Testis (tissue), 3 donors: ENCODE data around the gene OR8B12. TPM values are rescaled to one million over a fixed set of nuclear protein-coding genes. Genes with fewer than 3 reads are reported as not detected.
A peak's percentile ranks its signal among the peaks of the same experiment; 100 is the strongest.

Experiments used
- DNase-seq: peaks from one replicate; pipeline ENCODE4 v3.0.0-alpha.2; 2019
- H3K27ac ChIP-seq, 2 donors: fragments of 200-600 bp; sonication (generic); one replicate each; pipeline ENCODE4 v1.5.1; 2019
- H3K27me3 ChIP-seq: fragments of 200-600 bp; sonication (generic); one replicate; pipeline ENCODE4 v1.5.1; 2019
- H3K36me3 ChIP-seq: fragments of 200-600 bp; sonication (generic); one replicate; pipeline ENCODE4 v1.5.1; 2017; ENCODE audit warnings: low read depth; ENCODE audit errors: missing control alignments
- H3K4me1 ChIP-seq: fragments of 200-600 bp; sonication (generic); one replicate; pipeline ENCODE4 v1.5.1; 2019
- H3K4me3 ChIP-seq, 2 donors: fragments of 200-600 bp; sonication (generic); one replicate each; pipeline ENCODE4 v1.5.1; 2017 to 2019
- H3K9me3 ChIP-seq: fragments of 200-600 bp; sonication (generic); one replicate; pipeline ENCODE4 v1.5.1; 2017
- POLR2A ChIP-seq: fragments of 450-650 bp; IDR thresholded peaks from one replicate; pipeline ENCODE4 v1.6.1; 2017; ENCODE audit warnings: antibody characterized with exemption, mild to moderate bottlenecking, moderate library complexity
- WGBS, 2 donors: methylation state at CpG; one replicate each; pipeline ENCODE4 v1.1.5; 2018; 5-methylcytosine and 5-hydroxymethylcytosine counted together
- intact Hi-C: fragments of 100-400 bp; cut with DNase I; formaldehyde crosslinking; loops from one replicate; pipeline ENCODE4 v1.15.1; 2023; ENCODE audit warnings: low total_unique reads
- polyA plus RNA-seq: library from polyadenylated mRNA; stranded (reverse); fragments of 350-450 nt; fragmentation: Illumina TruSeq; extraction: RNeasy Lipid Tissue Mini Kit (QIAGEN cat#74804); gene quantifications from one replicate; pipeline ENCODE4 v1.2.3, GENCODE V29; 2014; ENCODE audit warnings: low read depth, low replicate concordance; ENCODE audit not compliant: insufficient read depth
- total RNA-seq, 2 donors: library from RNA; depleted of rRNA; stranded (reverse); fragments of >200 nt; gene quantifications; one replicate each; pipeline ENCODE4 v1.2.3, GENCODE V29; 2016
- TF ChIP-seq, protein P1 (sequence below), 3 experiments: fragments of 450-650 bp in 2 of 3; fragments of 200-600 bp in 1 of 3; sonication (generic) in 1 of 3; IDR thresholded peaks; one replicate each; pipeline ENCODE4 v1.5.1; 2016 to 2019; ENCODE audit warnings: antibody characterized with exemption in 3 of 3, mild to moderate bottlenecking in 2 of 3, moderate library complexity in 1 of 3

Gene OR8B12
- total and polyA plus RNA-seq, 3 donors from 2014 or later = not detected

DNA sequence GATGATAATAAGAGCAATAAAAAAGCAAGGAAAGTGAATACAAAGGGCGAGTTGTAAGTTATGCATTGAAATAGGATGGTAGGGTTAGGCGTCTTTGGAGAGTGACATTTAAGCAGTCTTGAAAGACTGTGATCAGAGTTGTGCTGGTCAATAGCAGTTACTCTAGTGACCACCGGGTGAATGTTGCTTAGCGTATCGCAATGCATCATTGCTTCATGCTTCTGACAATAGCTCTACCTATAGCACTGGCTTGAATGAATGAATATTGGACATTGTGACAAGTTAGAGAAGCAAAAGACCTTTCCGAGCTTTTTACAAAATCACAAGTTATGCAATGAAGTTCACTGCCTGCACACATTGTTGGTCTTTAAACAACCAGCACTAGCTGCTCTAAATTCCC is 7.7 kb upstream of the OR8B12 start:
- TF ChIP-seq, protein P1, sequence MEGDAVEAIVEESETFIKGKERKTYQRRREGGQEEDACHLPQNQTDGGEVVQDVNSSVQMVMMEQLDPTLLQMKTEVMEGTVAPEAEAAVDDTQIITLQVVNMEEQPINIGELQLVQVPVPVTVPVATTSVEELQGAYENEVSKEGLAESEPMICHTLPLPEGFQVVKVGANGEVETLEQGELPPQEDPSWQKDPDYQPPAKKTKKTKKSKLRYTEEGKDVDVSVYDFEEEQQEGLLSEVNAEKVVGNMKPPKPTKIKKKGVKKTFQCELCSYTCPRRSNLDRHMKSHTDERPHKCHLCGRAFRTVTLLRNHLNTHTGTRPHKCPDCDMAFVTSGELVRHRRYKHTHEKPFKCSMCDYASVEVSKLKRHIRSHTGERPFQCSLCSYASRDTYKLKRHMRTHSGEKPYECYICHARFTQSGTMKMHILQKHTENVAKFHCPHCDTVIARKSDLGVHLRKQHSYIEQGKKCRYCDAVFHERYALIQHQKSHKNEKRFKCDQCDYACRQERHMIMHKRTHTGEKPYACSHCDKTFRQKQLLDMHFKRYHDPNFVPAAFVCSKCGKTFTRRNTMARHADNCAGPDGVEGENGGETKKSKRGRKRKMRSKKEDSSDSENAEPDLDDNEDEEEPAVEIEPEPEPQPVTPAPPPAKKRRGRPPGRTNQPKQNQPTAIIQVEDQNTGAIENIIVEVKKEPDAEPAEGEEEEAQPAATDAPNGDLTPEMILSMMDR (IDR thresholded peaks at IDR 0.05) = no peak
- TF ChIP-seq POLR2A = no peak
- no peaks in the 10 kb centered on the region for H3K36me3 ChIP-seq
- H3K27me3 ChIP-seq = no peaks in the 10 kb centered on the region
- 82 to 85% methylated on average over 6 of the region's 6 CpGs for WGBS, 2 donors
- intact Hi-C loops = no loop called here
- H3K9me3 ChIP-seq = no peaks in the 10 kb centered on the region
- H3K4me1 ChIP-seq = no peaks in the 10 kb centered on the region
- no peak overlapping the region for H3K4me3 ChIP-seq
- DNase-seq = no peak
- no peak overlapping the region for H3K27ac ChIP-seq

DNA sequence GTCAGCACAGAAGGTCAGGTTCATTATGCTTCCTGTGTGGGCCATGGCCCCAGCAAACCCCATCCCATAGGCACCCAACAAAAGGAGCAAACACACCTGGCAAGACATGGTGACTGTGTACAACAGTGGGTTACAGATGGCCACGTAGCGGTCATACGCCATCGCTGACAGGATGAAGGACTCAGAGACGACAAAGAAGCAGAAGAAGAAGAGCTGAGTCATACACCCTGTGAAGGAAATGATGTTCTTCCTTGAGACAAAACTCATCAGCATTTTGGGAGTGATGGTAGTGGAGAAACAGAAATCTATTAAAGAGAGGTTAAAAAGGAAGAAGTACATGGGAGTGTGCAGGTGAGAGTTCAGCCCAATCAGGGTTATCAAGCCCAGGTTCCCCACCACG is 309 bp downstream of the OR8B12 start:
- TF ChIP-seq, protein P1 (IDR thresholded peaks at IDR 0.05) = no peak
- no peak for TF ChIP-seq POLR2A
- no peak for DNase-seq
- H3K9me3 ChIP-seq = no peaks in the 10 kb centered on the region
- 89 to 92% methylated on average over 6 of the region's 6 CpGs for WGBS, 2 donors
- H3K4me1 ChIP-seq = no peaks in the 10 kb centered on the region
- H3K27me3 ChIP-seq = no peaks in the 10 kb centered on the region
- intact Hi-C loops = no loop called here
- no peaks in the 10 kb centered on the region for H3K36me3 ChIP-seq
- H3K4me3 ChIP-seq = no peak overlapping the region
- no peak overlapping the region for H3K27ac ChIP-seq

DNA sequence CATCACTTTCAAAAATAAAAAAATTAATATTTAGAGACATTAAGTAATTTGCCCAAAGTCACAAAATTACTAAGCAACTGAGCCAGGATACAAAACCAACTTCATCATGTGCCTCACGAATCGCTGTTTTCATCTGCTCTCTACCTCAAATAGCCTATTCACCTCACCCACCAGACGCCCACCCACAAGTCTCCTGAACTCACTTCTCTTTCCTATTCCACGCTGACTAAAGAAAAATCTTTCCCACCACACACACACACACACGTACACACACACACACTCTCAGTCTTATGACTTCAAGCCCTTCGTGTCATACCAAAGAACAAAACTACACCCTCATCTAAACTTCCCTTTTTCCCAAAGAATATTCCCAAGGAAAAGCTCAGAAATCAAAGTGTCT is 2.2 kb downstream of the OR8B12 start:
- intact Hi-C loops = no loop called here
- Histone ChIP-seq H3K36me3 (no peaks in the 10 kb centered on the region), H3K4me3 (no peak overlapping the region), H3K27me3 (no peaks in the 10 kb centered on the region), H3K27ac (no peak overlapping the region), H3K9me3 (no peaks in the 10 kb centered on the region), H3K4me1 (no peaks in the 10 kb centered on the region)
- DNase-seq = no peak
- 87 to 91% methylated on average over 6 of the region's 6 CpGs for WGBS, 2 donors
- TF ChIP-seq POLR2A = no peak
- TF ChIP-seq, protein P1 (IDR thresholded peaks at IDR 0.05) = no peak

DNA sequence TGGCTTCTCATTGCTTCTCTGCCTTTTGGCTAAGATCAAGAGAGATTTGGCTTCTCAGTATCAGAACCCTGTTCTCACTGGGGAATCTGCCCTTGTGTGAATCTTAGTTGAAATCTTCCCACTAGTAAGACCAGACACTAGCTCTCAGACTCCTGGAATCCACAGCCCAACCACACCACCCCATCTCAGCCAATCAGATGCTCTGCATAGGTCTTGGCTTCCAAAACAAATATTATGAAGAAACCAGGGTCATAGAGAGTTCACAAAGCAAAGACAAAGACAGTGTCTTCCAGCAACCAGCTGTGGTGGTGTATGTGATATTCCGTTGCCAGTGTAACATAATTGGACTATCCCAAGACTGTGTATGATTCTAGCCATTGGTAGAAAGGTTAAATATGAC is 5.4 kb downstream of the OR8B12 start:
- no peaks in the 10 kb centered on the region for H3K27me3 ChIP-seq

DNA sequence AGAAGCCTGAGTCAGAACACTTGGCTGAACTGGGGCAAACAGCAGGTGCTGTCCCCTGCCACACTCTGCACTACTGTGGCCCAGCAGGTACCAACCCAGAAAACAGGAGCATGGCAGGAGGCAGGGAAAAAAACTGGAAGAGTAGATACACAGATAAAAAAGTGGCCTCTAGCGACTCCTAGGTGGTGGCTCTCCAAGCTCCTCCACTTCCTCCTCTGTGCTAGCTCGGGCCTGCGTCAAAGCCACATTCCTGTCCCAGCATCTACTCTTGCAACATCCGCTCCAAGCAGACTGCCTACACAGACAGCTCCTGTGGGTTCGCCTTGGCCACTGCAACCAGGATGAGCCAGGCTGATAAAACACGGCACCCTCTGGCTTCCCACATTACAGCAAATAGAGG is 6.9 kb downstream of the OR8B12 start:
- WGBS, 2 donors = 44 to 60% methylated on average over 6 of the region's 6 CpGs
- no peaks in the 10 kb centered on the region for H3K36me3 ChIP-seq
- intact Hi-C loops = no loop called here

More for the DNA sequence above, 5.4 kb downstream of the OR8B12 start:
- Histone ChIP-seq H3K9me3 (no peaks in the 10 kb centered on the region), H3K27ac (no peak overlapping the region), H3K36me3 (no peaks in the 10 kb centered on the region), H3K4me3 (no peak overlapping the region), H3K4me1 (no peaks in the 10 kb centered on the region)
- 42 to 75% methylated on average over 1 of the region's 1 CpG for WGBS, 2 donors
- no peak for TF ChIP-seq POLR2A
- TF ChIP-seq, protein P1 (IDR thresholded peaks at IDR 0.05) = no peak
- intact Hi-C loops = no loop called here
- DNase-seq = no peak

More for the DNA sequence above, 6.9 kb downstream of the OR8B12 start:
- no peaks in the 10 kb centered on the region for H3K9me3 ChIP-seq
- DNase-seq = peak; percentile 40
- H3K4me1 ChIP-seq = no peaks in the 10 kb centered on the region
- H3K27ac ChIP-seq = no peak overlapping the region
- H3K27me3 ChIP-seq = no peaks in the 10 kb centered on the region
- no peak overlapping the region for H3K4me3 ChIP-seq
- TF ChIP-seq, protein P1 (IDR thresholded peaks at IDR 0.05) = no peak
- TF ChIP-seq POLR2A = no peak
